Muscle of back (tissue), 11 donors: ENCODE measurements around the gene NDUFB6. TPM values are rescaled to one million over a fixed set of nuclear protein-coding genes. Genes with fewer than 3 reads are reported as not detected.
A peak's percentile ranks its signal among the peaks of the same experiment; 100 is the strongest.

Experiments
- DNase-seq, 3 donors: peaks; one replicate each; pipeline versions ENCODE4 v3.0.0 to v3.0.0-alpha.2; 2013
- polyA plus RNA-seq, 10 donors: library from polyadenylated mRNA; unstranded; fragments of 120-200 nt; gene quantifications; one replicate each; pipeline ENCODE4 v1.2.1, GENCODE V29; 2013; ENCODE audit not compliant: insufficient read length in 10 of 10

The NDUFB6 gene
- polyA plus RNA-seq, 10 donors: 55.5 to 86.2 (median 64.7) TPM

DNA sequence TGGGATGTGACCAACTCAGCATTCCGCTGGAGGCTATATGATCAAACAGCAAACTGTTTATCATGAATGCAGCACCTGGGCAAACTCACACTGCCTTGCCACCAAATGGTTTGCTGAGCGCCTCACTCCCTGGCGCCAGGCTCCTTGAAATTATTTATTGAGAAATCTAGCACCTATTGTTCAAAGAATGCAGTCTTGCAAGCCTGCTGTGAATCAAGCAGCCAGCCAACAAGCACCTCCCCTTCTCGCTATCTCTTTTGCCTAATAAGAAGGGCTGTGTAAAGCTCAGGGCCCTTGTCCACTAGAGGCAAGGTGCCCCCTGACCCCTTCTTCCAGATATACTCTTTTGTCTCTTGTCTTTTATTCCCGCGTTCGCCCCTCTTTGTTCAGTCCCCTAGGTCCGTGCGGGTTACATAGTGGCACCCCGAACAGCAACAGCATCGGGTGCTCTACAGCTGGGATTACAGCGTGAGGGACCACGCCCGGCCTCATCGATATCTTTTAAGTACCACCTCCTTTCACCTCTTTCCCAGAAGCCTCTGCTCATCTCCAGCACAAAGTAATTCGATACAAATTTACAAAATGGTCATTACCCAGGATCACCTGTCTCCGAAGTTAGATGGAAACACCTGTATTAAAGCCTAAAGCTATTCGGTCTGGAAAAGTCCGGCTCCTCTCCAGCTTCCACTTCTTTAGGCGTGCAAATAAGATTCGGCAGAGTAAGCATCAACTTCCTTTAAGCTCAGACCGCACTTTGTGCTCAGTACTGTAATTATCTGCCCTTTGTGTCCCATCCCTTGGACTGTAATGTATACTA is 47.9 kb downstream of the NDUFB6 start:
- DNase-seq: peak in 2 of 3 donors; percentile 31 to 55

DNA sequence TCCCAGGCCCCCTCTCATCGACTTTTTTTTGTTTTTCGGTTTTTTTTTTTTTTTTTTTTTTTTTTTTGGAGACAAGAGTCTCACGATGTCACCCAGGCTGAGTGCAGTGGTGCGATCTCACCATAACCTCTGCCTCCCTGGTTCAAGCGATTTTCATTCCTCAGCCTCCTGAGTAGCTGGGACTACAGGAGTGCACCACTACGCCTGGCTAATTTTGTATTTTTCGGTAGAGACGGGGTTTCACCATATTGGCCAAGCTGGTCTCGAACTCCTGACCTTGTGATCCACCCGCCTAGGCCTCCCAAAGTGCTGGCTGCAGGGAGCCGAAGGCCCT is 48.4 kb downstream of the NDUFB6 start:
- peak in 1 of 3 donors; percentile 2 for DNase-seq

DNA sequence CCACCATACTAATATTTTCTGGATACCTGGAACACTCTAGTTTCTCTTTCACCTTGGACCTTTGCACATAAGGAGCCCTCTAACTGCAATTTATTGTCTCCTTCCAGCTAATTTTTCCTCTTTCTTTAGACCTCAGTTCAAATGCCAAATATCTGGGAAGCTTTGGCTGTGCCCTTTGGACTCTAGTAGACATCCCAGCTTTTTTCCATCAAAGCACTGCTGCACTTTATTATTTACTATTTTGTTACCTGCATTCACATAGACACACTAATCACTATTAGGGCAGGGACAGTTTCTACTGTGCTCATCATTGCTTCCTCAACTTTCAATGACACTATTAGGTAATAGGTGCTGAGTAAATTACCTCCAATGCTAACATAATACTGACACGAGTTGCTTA is 49.0 kb downstream of the NDUFB6 start:
- DNase-seq: no peak

DNA sequence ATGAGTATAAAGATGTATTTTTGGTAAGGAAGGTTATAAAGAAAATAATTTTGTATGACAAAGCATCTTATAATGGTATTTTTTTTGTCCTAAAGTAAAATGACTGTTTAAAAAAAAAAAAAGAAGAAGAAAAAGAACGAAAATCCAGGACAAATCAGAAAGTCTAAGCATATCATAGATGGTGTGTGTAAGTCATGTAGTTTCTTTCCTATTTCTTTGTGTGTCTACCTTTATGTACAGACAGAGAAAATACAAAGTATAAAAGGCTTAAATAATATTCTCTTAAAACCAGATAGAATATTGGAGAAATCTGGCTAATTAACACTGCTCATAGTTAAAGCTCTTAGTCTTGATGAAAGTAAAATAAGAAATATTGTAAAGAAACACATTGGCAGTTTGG is 54.7 kb downstream of the NDUFB6 start:
- DNase-seq: no peak

DNA sequence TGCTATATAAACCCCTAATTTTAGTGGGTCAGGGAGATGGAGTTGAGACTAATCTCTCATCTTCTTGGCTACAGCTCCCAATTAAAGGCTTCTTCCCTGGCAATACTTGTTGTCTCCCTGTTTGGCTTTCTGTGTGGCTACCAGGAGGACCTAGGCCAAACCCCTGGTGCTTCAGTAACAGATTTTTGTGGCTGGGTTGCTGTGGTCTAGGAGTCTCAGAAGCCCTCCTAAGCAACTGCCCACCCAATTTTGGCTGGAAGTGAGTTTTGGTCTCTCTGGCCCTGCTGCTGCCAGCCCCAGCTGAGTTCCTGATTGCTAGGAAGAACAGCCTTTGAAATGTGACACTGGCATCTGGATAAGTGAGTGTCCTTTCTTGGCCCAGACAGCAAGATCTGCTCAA is 56.7 kb downstream of the NDUFB6 start:
- DNase-seq: no peak

DNA sequence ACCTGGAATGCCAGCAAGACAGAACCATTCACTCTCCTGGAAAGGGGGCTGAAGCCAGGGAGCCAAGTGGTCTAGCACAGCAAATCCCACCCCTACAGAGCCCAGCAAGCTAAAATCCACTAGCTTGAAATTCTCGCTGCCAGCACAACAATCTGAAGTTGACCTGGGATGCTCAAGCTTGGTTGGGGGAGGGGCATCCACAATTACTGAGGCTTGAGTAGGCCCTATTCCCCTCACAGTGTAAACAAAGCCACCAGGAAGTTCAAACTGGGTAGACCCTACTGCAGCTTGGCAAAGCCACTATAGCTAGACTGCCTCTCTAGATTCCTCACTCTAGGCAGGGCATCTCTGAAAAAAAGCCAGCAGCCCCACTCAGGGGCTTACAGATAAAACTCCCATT is 64.2 kb downstream of the NDUFB6 start:
- DNase-seq: no peak

DNA sequence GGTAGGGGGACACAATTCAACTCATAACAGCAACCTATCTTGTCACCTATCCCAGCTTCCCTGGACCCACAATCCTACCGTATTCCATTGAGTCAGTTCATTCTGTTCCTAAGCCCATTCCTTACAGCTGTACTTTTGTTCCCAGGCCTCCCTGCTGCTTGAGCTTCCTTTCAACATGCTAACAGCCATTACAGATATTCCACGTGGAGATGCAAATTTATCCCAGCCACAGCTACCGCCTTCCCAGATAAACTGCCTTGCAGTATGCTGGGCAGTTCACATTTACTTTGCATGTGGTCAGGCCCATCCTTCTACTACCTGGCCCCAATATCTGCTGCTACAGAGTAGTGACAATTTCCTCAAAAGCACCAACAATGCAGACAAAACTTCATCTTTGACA is 70.0 kb downstream of the NDUFB6 start:
- no peak for DNase-seq

Other genes with a start within 250 kb of the NDUFB6 start
- gene ACO1, start 188.5 kb downstream of the NDUFB6 start, polyA plus RNA-seq: 10 to 100 TPM; 21.2 to 28.9 (median 26.0) TPM
- gene RIGI, start 47.0 kb downstream of the NDUFB6 start, polyA plus RNA-seq: 1 to 10 TPM; 3.7 to 10.0 (median 6.8) TPM
- gene SMIM27, start 20.8 kb downstream of the NDUFB6 start, polyA plus RNA-seq: 10 to 100 TPM in 7 of 10 donors, 1 to 10 TPM in 3; 7.0 to 13.4 (median 11.4) TPM
- gene TOPORS, start 20.6 kb downstream of the NDUFB6 start, polyA plus RNA-seq: 10 to 100 TPM; 15.6 to 21.6 (median 18.7) TPM
- under 1 TPM in 6 of 10 donors, not detected in 4; 0.01 to 0.09 (median 0.07) TPM for gene TAF1L, start 62.5 kb upstream of the NDUFB6 start, polyA plus RNA-seq
- 1 to 10 TPM; 1.6 to 5.6 (median 2.0) TPM for gene TMEM215, start 210.4 kb upstream of the NDUFB6 start, polyA plus RNA-seq